Stimulated activated CD4-positive, alpha-beta T cell treated with anti-CD3 and anti-CD28 coated beads, Interleukin-12 subunit alpha, Interleukin-12 subunit beta, amount 100 ng/mL, for 24 hours (primary cell): Measurements from ENCODE around the gene LCE1D.

ENCODE experiments used
- DNase-seq, 2 experiments: peaks; one replicate each; pipeline ENCODE4 v3.0.0-alpha.2; 2020; ENCODE audit warnings: low read depth in 2 of 2

The LCE1D gene

DNA sequence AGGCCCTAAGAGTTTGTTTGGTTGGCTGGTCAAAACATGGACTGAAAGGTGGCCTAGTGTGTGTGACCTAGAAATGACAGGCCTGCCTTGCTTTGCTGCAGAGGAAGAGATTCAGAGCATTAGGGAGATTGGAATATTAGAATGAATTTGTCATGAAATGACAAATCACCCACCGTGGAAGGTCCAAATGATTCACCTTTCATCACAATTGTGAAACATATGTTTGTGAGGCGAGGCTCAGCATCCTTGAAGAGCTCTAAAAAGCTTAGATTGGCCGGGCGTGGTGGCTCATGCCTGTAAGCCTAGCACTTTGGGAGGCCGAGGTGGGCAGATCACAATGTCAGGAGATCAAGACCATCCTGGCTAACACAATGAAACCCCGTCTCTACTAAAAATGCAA is 20.8 kb downstream of the LCE1D start:
- DNase-seq, result no peak

DNA sequence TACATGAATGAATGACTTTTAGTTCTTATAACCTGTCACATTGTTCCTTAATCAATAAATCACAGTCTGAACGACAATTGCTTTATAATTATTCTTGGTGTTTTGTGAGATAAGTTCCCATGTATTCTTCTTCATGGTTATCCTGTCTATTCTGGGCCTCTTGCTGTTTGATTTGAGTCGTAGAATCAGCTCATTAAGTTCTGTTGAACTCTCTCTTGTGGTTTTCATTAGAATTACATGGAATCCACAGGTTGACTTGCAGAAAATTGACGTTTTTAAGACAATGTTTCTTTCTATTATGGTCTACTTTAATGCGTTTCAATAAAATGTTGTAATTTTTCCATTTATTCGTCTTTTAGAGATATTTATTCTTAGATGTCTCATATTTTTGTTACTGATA is 26.8 kb downstream of the LCE1D start:
- DNase-seq, result no peak

DNA sequence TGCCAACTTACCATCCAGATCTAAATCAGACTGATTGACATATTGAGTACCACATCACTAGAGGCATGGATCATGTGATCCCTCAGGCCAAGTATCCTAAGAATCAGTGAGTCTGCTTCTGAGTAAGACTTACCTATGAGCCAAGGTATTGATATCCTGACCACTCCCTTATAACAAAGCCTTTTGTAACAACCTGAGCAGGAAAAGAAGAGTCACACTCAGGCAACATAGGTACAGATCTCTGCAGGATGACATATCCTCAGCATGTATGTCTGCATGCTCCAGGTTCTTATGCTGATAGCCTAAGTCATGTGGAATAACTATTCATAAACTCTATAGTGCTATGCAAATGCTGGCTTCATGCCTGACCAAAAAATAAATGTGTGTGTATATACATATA is 28.4 kb downstream of the LCE1D start:
- no peak for DNase-seq

DNA sequence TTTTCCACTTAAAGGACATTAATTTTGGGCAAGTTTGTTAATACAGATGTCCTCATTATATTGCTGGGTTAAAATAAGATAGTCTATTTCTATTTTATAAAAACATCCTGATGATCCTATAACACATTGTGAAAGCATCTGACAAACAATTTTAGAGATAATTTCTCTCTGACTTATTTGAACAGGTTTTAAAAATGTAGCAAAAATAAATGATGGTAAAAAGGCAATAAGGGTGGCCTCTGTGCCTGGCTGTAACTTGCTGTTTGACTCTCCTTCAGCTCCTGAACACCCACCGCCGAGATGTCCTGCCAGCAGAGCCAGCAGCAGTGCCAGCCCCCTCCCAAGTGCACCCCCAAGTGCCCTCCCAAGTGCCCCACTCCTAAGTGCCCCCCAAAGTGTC is 30.7 kb downstream of the LCE1D start, which contains the start of gene LCE1A:
Gene LCE1A (plus strand): TSS at position 301 of the 400 bp plus-strand sequence. CDS start 0 bp downstream, at position 301.
- no peak for DNase-seq

DNA sequence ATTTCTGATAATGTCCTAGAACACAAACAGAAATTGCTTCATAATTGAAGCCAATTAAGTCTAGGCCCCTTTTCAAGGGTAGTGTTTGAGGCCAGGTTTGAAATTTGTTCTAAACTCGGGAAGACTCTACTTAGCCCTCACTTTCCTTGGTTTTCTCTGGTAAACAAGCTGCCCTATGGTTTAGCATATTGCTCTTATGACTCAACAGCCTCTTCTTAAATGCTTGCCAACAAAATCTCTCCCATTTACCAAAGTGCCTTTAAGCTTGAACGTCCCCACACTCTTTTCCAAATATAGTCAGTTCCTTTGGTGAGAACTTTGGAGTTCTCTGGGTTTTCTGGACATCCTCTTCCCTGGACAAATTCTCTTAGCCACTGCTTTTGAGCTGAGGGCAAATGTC is 40.3 kb downstream of the LCE1D start:
- DNase-seq, result no peak

DNA sequence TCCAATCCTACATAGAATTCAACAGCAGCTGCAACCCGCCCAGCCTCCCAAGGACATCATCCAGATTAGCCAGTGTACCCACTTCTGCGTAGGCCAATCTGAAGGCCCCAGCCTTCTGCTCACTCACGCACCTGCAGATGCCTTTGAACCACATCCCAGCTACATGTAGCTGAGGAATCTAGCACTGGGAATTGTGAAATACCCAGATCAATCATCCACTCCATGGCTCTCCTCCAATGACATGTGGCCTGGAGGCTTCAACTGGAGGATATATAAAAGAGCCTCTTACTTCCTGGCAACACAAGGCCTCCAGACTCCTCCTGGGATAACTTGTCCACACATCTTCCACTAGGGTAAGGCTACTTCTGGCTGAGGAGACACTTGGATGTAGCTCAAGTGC is 46.0 kb downstream of the LCE1D start, which contains the start of gene LCE6A:
Gene LCE6A (plus strand): TSS at position 301 of the 400 bp plus-strand sequence. CDS start 665 bp downstream, outside the sequence.
- DNase-seq, result no peak
